ENCODE measurements around the gene KIF26A.

The KIF26A gene

GRCh38 chr14:104179564-104180129, 41.3 kb downstream of the KIF26A start:
- no peak for DNase-seq

- no peak for DNase-seq
These were observed 42.3 kb downstream of the KIF26A start for GRCh38 chr14:104180561-104181165.

GRCh38 chr14:104181761-104182530, 43.6 kb downstream of the KIF26A start:
- DNase-seq = no peak

- no peak for DNase-seq
These were observed 44.6 kb downstream of the KIF26A start for GRCh38 chr14:104182857-104183425.

GRCh38 chr14:104183796-104184195, 45.4 kb downstream of the KIF26A start:
- DNase-seq = no peak

- DNase-seq = no peak
These were observed 46.1 kb downstream of the KIF26A start for GRCh38 chr14:104184506-104184905.

- DNase-seq = no peak
These were observed 46.6 kb downstream of the KIF26A start for GRCh38 chr14:104184911-104185499.

GRCh38 chr14:104185916-104186495, 47.6 kb downstream of the KIF26A start:
- no peak for DNase-seq

GRCh38 chr14:104186575-104186974, 48.2 kb downstream of the KIF26A start:
- no peak for DNase-seq

- no peak for DNase-seq
These were observed 48.9 kb downstream of the KIF26A start for GRCh38 chr14:104187121-104187889.

- no peak for DNase-seq
These were observed 49.7 kb downstream of the KIF26A start for GRCh38 chr14:104187931-104188726.

GRCh38 chr14:104188727-104189400, 50.5 kb downstream of the KIF26A start:
- DNase-seq = no peak

GRCh38 chr14:104189629-104190335, 51.4 kb downstream of the KIF26A start:
- DNase-seq = no peak

GRCh38 chr14:104190396-104191000, 52.1 kb downstream of the KIF26A start:
- no peak for DNase-seq

GRCh38 chr14:104191409-104191997, 53.1 kb downstream of the KIF26A start:
- no peak for DNase-seq

- no peak for DNase-seq
These were observed 53.9 kb downstream of the KIF26A start for GRCh38 chr14:104192146-104192882.

- DNase-seq = no peak
These were observed 54.5 kb downstream of the KIF26A start for GRCh38 chr14:104192883-104193245.

GRCh38 chr14:104194016-104194415, 55.6 kb downstream of the KIF26A start:
- DNase-seq = no peak

GRCh38 chr14:104194716-104195115, 56.3 kb downstream of the KIF26A start:
- DNase-seq = no peak
